Left renal pelvis (tissue), 4 donors: ENCODE measurements around the gene SKAP2. TPM values are rescaled to one million over a fixed set of nuclear protein-coding genes. Genes with fewer than 3 reads are reported as not detected.
A peak's percentile ranks its signal among the peaks of the same experiment; 100 is the strongest.

ENCODE experiments used
- DNase-seq, 4 donors: peaks; one replicate each; pipeline ENCODE4 v3.0.0-alpha.2; 2013; ENCODE audit warnings: low read depth in 4 of 4, low spot score in 3 of 4
- polyA plus RNA-seq, 4 donors: library from polyadenylated mRNA; unstranded; fragments of 120-200 nt; gene quantifications; one replicate each; pipeline ENCODE4 v1.2.1, GENCODE V29; 2013; ENCODE audit not compliant: insufficient read length in 4 of 4

Gene SKAP2
- polyA plus RNA-seq, 4 donors: 20.1 to 37.2 (median 25.6) TPM

GRCh38 chr7:26670290-26670689 is 194.1 kb downstream of the SKAP2 start:
- DNase-seq: no peak

- DNase-seq: no peak
Measured at GRCh38 chr7:26668821-26669220, 195.6 kb downstream of the SKAP2 start.

GRCh38 chr7:26667514-26668133 is 196.8 kb downstream of the SKAP2 start:
- DNase-seq: peak; percentile 89 to 95 (median 92)

GRCh38 chr7:26664735-26665416 is 199.5 kb downstream of the SKAP2 start:
- no peak for DNase-seq

- DNase-seq: no peak
Measured at GRCh38 chr7:26664274-26664673, 200.1 kb downstream of the SKAP2 start.

- no peak for DNase-seq
Measured at GRCh38 chr7:26663874-26664273, 200.5 kb downstream of the SKAP2 start.

- no peak for DNase-seq
Measured at GRCh38 chr7:26662646-26663045, 201.7 kb downstream of the SKAP2 start.

GRCh38 chr7:26659121-26659520 is 205.3 kb downstream of the SKAP2 start:
- DNase-seq: no peak

GRCh38 chr7:26658389-26659084 is 205.9 kb downstream of the SKAP2 start:
- DNase-seq: no peak

- no peak for DNase-seq
Measured at GRCh38 chr7:26657686-26658388, 206.6 kb downstream of the SKAP2 start.

- DNase-seq: no peak
Measured at GRCh38 chr7:26657206-26657641, 207.2 kb downstream of the SKAP2 start.

- DNase-seq: no peak
Measured at GRCh38 chr7:26656735-26657134, 207.7 kb downstream of the SKAP2 start.

- no peak for DNase-seq
Measured at GRCh38 chr7:26655781-26656180, 208.6 kb downstream of the SKAP2 start.

GRCh38 chr7:26653430-26654399 is 210.7 kb downstream of the SKAP2 start:
- peak in 2 of 4 donors; percentile 46 to 53 for DNase-seq

GRCh38 chr7:26652401-26653100 is 211.8 kb downstream of the SKAP2 start:
- DNase-seq: no peak

GRCh38 chr7:26650103-26650502 is 214.3 kb downstream of the SKAP2 start:
- DNase-seq: no peak

- no peak for DNase-seq
Measured at GRCh38 chr7:26649388-26649787, 215.0 kb downstream of the SKAP2 start.

- no peak for DNase-seq
Measured at GRCh38 chr7:26648554-26648953, 215.8 kb downstream of the SKAP2 start.

- DNase-seq: no peak
Measured at GRCh38 chr7:26646336-26647048, 217.9 kb downstream of the SKAP2 start.
